ENCODE results near the gene KRT14.

KRT14 gene

GRCh38 chr17:41542357-41542756 lies 44.3 kb downstream of the KRT14 start:
- peaks cover 25% of the 10 kb centered on the region for H3K4me1 ChIP-seq
- TF ChIP-seq, protein P1, sequence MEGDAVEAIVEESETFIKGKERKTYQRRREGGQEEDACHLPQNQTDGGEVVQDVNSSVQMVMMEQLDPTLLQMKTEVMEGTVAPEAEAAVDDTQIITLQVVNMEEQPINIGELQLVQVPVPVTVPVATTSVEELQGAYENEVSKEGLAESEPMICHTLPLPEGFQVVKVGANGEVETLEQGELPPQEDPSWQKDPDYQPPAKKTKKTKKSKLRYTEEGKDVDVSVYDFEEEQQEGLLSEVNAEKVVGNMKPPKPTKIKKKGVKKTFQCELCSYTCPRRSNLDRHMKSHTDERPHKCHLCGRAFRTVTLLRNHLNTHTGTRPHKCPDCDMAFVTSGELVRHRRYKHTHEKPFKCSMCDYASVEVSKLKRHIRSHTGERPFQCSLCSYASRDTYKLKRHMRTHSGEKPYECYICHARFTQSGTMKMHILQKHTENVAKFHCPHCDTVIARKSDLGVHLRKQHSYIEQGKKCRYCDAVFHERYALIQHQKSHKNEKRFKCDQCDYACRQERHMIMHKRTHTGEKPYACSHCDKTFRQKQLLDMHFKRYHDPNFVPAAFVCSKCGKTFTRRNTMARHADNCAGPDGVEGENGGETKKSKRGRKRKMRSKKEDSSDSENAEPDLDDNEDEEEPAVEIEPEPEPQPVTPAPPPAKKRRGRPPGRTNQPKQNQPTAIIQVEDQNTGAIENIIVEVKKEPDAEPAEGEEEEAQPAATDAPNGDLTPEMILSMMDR (IDR thresholded peaks at IDR 0.05; ENCODE audit: low read depth, low read length), result no peak
- no peaks in the 10 kb centered on the region for H3K27me3 ChIP-seq
- no peak for DNase-seq
- no peak overlapping the region for H3K4me3 ChIP-seq (ENCODE audit: low read depth, low read length)
- H3K9me3 ChIP-seq, result 0 out of 2 replicates have a peak, but pooled peaks cover 2% of the 10 kb centered on the region
- no peaks in the 10 kb centered on the region for H3K36me3 ChIP-seq

- no peaks in the 10 kb centered on the region for H3K36me3 ChIP-seq
- no peak for DNase-seq
- peaks cover 32% of the 10 kb centered on the region for H3K4me1 ChIP-seq
- TF ChIP-seq, protein P1 (IDR thresholded peaks at IDR 0.05; ENCODE audit: low read depth, low read length), result no peak
- no peak overlapping the region for H3K4me3 ChIP-seq (ENCODE audit: low read depth, low read length)
- no peaks in the 10 kb centered on the region for H3K9me3 ChIP-seq
- H3K27me3 ChIP-seq, result no peaks in the 10 kb centered on the region
These were observed 45.6 kb downstream of the KRT14 start for GRCh38 chr17:41540921-41541625.

- DNase-seq, result no peak
- Histone ChIP-seq H3K4me3 (ENCODE audit: low read depth, low read length) (no peak overlapping the region), H3K4me1 (peaks cover 39% of the 10 kb centered on the region), H3K9me3 (no peaks in the 10 kb centered on the region), H3K36me3 (no peaks in the 10 kb centered on the region), H3K27me3 (no peaks in the 10 kb centered on the region)
- TF ChIP-seq, protein P1 (IDR thresholded peaks at IDR 0.05; ENCODE audit: low read depth, low read length), result no peak
These were observed 46.6 kb downstream of the KRT14 start for GRCh38 chr17:41539979-41540701.

- DNase-seq, result no peak
- TF ChIP-seq, protein P1 (IDR thresholded peaks at IDR 0.05; ENCODE audit: low read depth, low read length), result no peak
- Histone ChIP-seq H3K4me3 (ENCODE audit: low read depth, low read length) (no peak overlapping the region), H3K9me3 (no peaks in the 10 kb centered on the region), H3K36me3 (no peaks in the 10 kb centered on the region), H3K4me1 (peaks cover 36% of the 10 kb centered on the region), H3K27me3 (no peaks in the 10 kb centered on the region)
These were observed 47.6 kb downstream of the KRT14 start for GRCh38 chr17:41539071-41539492.

GRCh38 chr17:41538565-41538991 lies 48.1 kb downstream of the KRT14 start:
- Histone ChIP-seq H3K4me1 (peaks cover 36% of the 10 kb centered on the region), H3K4me3 (ENCODE audit: low read depth, low read length) (no peak overlapping the region), H3K27me3 (no peaks in the 10 kb centered on the region), H3K9me3 (no peaks in the 10 kb centered on the region), H3K36me3 (no peaks in the 10 kb centered on the region)
- TF ChIP-seq, protein P1 (IDR thresholded peaks at IDR 0.05; ENCODE audit: low read depth, low read length), result no peak
- DNase-seq, result no peak

DNA sequence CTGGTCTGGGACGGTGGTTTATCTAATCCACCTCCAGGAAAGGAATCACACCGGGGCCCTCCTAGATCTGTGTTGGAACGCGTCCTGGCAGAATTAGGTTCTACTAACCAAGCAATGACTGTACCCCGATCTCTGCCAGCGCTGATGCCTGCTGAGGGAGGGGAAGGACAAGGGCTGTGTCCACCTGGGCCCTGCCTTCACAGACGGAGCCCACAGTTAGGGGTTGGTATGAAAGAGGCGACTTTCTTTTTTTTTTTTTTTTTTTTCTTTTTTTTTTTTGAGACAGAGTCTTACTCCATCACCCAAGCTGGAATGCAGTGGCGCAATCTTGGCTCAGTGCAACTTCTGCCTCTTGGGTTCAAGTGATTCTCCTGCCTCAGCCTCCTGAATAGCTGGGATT lies 48.7 kb downstream of the KRT14 start:
- no peak for DNase-seq
- Histone ChIP-seq H3K36me3 (no peaks in the 10 kb centered on the region), H3K9me3 (no peaks in the 10 kb centered on the region), H3K4me3 (ENCODE audit: low read depth, low read length) (no peak overlapping the region), H3K4me1 (peaks cover 36% of the 10 kb centered on the region), H3K27me3 (no peaks in the 10 kb centered on the region)
- TF ChIP-seq, protein P1 (IDR thresholded peaks at IDR 0.05; ENCODE audit: low read depth, low read length), result no peak

Data from BE2C (cell line).